HEK293 (cell line): Measurements from ENCODE around the gene TMEM63A.
A peak's percentile ranks its signal among the peaks of the same experiment; 100 is the strongest.

Experiments used
- CTCF ChIA-PET: fragments of 350-600 bp; formaldehyde crosslinking; extraction: SDS; loops from one replicate; lab custom pipeline; 2021; ENCODE audit warnings: antibody characterized with exemption; lab: Yijun Ruan, JAX
- POLR2A ChIA-PET: fragments of 300-600 bp; formaldehyde crosslinking; extraction: SDS; loops from one replicate; lab custom pipeline; 2020; ENCODE audit warnings: antibody characterized with exemption, inconsistent platforms; lab: Yijun Ruan, JAX
- H3K27ac ChIP-seq: fragments of 200-500 bp; sonication (Bioruptor generic); 2 replicates; pipeline ENCODE4 v1.5.1; 2014; ENCODE audit warnings: low read depth, low read length, control low read depth, inconsistent platforms; ENCODE audit errors: extremely low read depth
- H3K36me3 ChIP-seq, 2 experiments: fragments of 200-500 bp in 1 of 2; sonication (Bioruptor generic) in 1 of 2; 1 replicate in 1 of 2; 2 replicates in 1 of 2; pipeline ENCODE4 v1.5.1; 2014 to 2017; ENCODE audit warnings: inconsistent platforms in 2 of 2, low read length in 2 of 2; ENCODE audit not compliant: control insufficient read depth in 2 of 2, insufficient read depth in 1 of 2
- H3K4me1 ChIP-seq: fragments of 200-500 bp; sonication (Bioruptor generic); 2 replicates; pipeline ENCODE4 v1.5.1; 2014; ENCODE audit warnings: mild to moderate bottlenecking, low read length, inconsistent platforms; ENCODE audit not compliant: control insufficient read depth, insufficient read depth
- H3K4me3 ChIP-seq: 2 replicates; pipeline ENCODE4 v1.5.1; 2011; ENCODE audit warnings: low read depth, mild to moderate bottlenecking, control low read depth, low read length, moderate library complexity
- H3K9me3 ChIP-seq: fragments of 200-500 bp; sonication (Bioruptor generic); 2 replicates; pipeline ENCODE4 v1.5.1; 2014; ENCODE audit warnings: low read depth, low read length, inconsistent platforms; ENCODE audit not compliant: control insufficient read depth, insufficient read depth
- KLF16 ChIP-seq: fragments of 450-650 bp; formaldehyde crosslinking; IDR thresholded peaks from 2 replicates; pipeline ENCODE4 v1.5.1; 2017; ENCODE audit warnings: missing biosample characterization, missing genetic modification characterization
- ZBTB8A ChIP-seq: fragments of 450-650 bp; formaldehyde crosslinking; IDR thresholded peaks from 2 replicates; pipeline ENCODE4 v1.5.1; 2016; ENCODE audit warnings: missing biosample characterization, missing genetic modification characterization
- ZFP41 ChIP-seq: fragments of 450-650 bp; formaldehyde crosslinking; IDR thresholded peaks from 2 replicates; pipeline ENCODE4 v1.5.1; 2016; ENCODE audit warnings: missing biosample characterization, missing genetic modification characterization, borderline replicate concordance
- ZNF132 ChIP-seq: fragments of 450-650 bp; formaldehyde crosslinking; IDR thresholded peaks from 2 replicates; pipeline ENCODE4 v1.5.1; 2017; ENCODE audit warnings: missing biosample characterization, missing genetic modification characterization, borderline replicate concordance
- ZNF133 ChIP-seq: fragments of 450-650 bp; formaldehyde crosslinking; IDR thresholded peaks from 2 replicates; pipeline ENCODE4 v1.5.1; 2016; ENCODE audit warnings: missing biosample characterization, missing genetic modification characterization
- ZNF140 ChIP-seq: fragments of 450-650 bp; formaldehyde crosslinking; IDR thresholded peaks from 2 replicates; pipeline ENCODE4 v1.5.1; 2016; ENCODE audit warnings: missing biosample characterization, missing genetic modification characterization
- ZNF202 ChIP-seq: fragments of 450-650 bp; formaldehyde crosslinking; IDR thresholded peaks from 2 replicates; pipeline ENCODE4 v1.5.1; 2016; ENCODE audit warnings: missing biosample characterization, missing genetic modification characterization, borderline replicate concordance
- ZNF223 ChIP-seq: fragments of 450-650 bp; formaldehyde crosslinking; IDR thresholded peaks from 2 replicates; pipeline ENCODE4 v1.5.1; 2016; ENCODE audit warnings: missing biosample characterization, missing genetic modification characterization
- ZNF239 ChIP-seq: fragments of 450-650 bp; formaldehyde crosslinking; IDR thresholded peaks from 2 replicates; pipeline ENCODE4 v1.5.1; 2016; ENCODE audit warnings: missing biosample characterization, missing genetic modification characterization
- ZNF248 ChIP-seq: fragments of 450-650 bp; formaldehyde crosslinking; IDR thresholded peaks from 2 replicates; pipeline ENCODE4 v1.5.1; 2017; ENCODE audit warnings: missing biosample characterization, missing genetic modification characterization
- ZNF426 ChIP-seq: fragments of 450-650 bp; formaldehyde crosslinking; IDR thresholded peaks from 2 replicates; pipeline ENCODE4 v1.5.1; 2017; ENCODE audit warnings: missing biosample characterization, missing genetic modification characterization, mild to moderate bottlenecking, inconsistent platforms, moderate library complexity
- ZNF776 ChIP-seq: fragments of 450-650 bp; formaldehyde crosslinking; IDR thresholded peaks from 2 replicates; pipeline ENCODE4 v1.5.0; 2017; ENCODE audit warnings: missing biosample characterization, missing genetic modification characterization, borderline replicate concordance
- ZNF837 ChIP-seq: fragments of 450-650 bp; formaldehyde crosslinking; IDR thresholded peaks from 2 replicates; pipeline ENCODE4 v1.5.1; 2016; ENCODE audit warnings: missing biosample characterization, missing genetic modification characterization
- TF ChIP-seq, protein P1 (sequence below): fragments of 450-650 bp; formaldehyde crosslinking; IDR thresholded peaks from 2 replicates; pipeline ENCODE4 v1.5.1; 2017; ENCODE audit warnings: missing biosample characterization, missing genetic modification characterization
- TF ChIP-seq, protein P2 (sequence below): fragments of 450-650 bp; formaldehyde crosslinking; IDR thresholded peaks from 2 replicates; pipeline ENCODE4 v1.5.1; 2016; ENCODE audit warnings: missing biosample characterization, missing genetic modification characterization
- TF ChIP-seq, protein P3 (sequence below): fragments of 450-650 bp; formaldehyde crosslinking; IDR thresholded peaks from 2 replicates; pipeline ENCODE4 v1.5.1; 2016; ENCODE audit warnings: missing biosample characterization, missing genetic modification characterization
- TF ChIP-seq, protein P4 (sequence below): fragments of 450-650 bp; formaldehyde crosslinking; optimal IDR thresholded peaks from 2 replicates; pipeline ENCODE3; 2016; ENCODE audit warnings: missing biosample characterization, mild to moderate bottlenecking, missing genetic modification characterization
- TF ChIP-seq, protein P5 (sequence below): fragments of 450-650 bp; IDR thresholded peaks from 2 replicates; pipeline ENCODE4 v1.5.1; 2018; ENCODE audit warnings: missing biosample characterization, missing genetic modification characterization
- TF ChIP-seq, protein P6 (sequence below): fragments of 450-650 bp; formaldehyde crosslinking; IDR thresholded peaks from 2 replicates; pipeline ENCODE4 v1.5.1; 2016; ENCODE audit warnings: missing biosample characterization, missing genetic modification characterization, borderline replicate concordance

Gene TMEM63A

DNA sequence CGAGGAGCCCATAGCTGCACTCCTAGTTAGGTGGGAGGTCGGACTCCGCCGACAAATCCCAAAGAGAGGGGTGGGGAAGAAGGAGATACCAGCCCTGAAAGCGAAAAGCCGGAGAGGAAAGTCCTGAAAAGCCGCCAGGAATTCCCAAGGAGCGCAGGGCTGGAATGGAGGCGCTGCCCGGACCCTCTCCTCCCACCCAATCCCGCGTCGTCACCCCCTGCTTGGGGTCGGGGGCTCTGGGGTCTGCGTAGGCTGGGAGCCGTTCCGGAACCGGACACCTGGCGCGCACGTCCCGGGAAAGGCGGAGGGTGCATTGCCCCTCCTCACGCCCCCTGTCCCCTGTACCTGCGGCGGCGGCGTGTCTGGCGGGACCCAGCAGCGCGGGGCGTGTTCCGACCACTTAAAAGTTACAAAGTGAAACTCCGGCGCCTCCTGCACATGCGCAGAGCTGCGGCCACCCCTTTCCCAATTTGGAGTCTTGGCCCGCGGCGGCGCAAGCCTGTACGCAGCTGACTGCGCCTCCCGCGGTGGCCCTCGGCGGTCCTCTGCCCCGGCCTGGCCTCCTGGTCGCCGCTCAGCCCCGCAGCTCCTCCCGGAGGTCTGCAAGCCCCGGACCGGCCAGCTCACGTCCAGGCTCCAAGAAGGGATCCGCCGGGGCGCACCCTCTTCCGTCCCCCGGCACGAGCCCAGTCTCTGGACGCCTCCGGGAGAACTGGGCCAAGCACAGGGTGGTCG lies at the start of gene TMEM63A:
TSS of gene TMEM63A (minus strand) at position 422 of the 735 bp plus-strand sequence. CDS start 4,800 bp downstream, outside the sequence.
- peaks cover 0 to 8% of the 10 kb centered on the region in 2 experiments; a peak in 1 of 3 replicates for H3K36me3 ChIP-seq
- POLR2A ChIA-PET = interaction anchor here (0.5 to 3.6 kb wide), 32 partner anchors 9 to 1844 kb away, joined by 3 to 31 read pairs (median 6); partner anchors contain the start of genes ENAH, EPHX1, H3-3A and LBR
- H3K4me3 ChIP-seq = peak within 1 kb of the TSS; percentile 86
- no peaks in the 10 kb centered on the region; the same call in 1 of the 2 replicates for H3K4me1 ChIP-seq
- CTCF ChIA-PET = interaction anchor here (0.6 to 2.4 kb wide), 20 partner anchors 11 to 1209 kb away, joined by 3 to 13 read pairs (median 4); no protein-coding TSS in a partner anchor
- peak within 1 kb of the TSS; percentile 76 for H3K27ac ChIP-seq
- H3K9me3 ChIP-seq = no peaks in the 10 kb centered on the region
- TF ChIP-seq ZBTB8A (tag by site-specific recombination) (no peak; the same call in 1 of the 2 replicates), ZNF223 (tag by site-specific recombination) (no peak), ZNF426 (tag by site-specific recombination) (no peak), ZNF248 (tag by site-specific recombination) (no peak), ZNF837 (tag by site-specific recombination) (no peak), KLF16 (tag by site-specific recombination) (peak; percentile 79), ZNF202 (no peak), ZNF132 (no peak), ZNF776 (tag by site-specific recombination) (no peak), ZNF133 (tag by site-specific recombination) (no peak), ZFP41 (tag by site-specific recombination) (no peak), ZNF239 (tag by site-specific recombination) (peak; percentile 63; the same call in 1 of the 2 replicates), ZNF140 (tag by site-specific recombination) (no peak)
- TF ChIP-seq, protein P1, sequence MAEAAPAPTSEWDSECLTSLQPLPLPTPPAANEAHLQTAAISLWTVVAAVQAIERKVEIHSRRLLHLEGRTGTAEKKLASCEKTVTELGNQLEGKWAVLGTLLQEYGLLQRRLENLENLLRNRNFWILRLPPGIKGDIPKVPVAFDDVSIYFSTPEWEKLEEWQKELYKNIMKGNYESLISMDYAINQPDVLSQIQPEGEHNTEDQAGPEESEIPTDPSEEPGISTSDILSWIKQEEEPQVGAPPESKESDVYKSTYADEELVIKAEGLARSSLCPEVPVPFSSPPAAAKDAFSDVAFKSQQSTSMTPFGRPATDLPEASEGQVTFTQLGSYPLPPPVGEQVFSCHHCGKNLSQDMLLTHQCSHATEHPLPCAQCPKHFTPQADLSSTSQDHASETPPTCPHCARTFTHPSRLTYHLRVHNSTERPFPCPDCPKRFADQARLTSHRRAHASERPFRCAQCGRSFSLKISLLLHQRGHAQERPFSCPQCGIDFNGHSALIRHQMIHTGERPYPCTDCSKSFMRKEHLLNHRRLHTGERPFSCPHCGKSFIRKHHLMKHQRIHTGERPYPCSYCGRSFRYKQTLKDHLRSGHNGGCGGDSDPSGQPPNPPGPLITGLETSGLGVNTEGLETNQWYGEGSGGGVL (tag by site-specific recombination) = peak; percentile 0; the same call in 1 of the 2 replicates
- TF ChIP-seq, protein P2, sequence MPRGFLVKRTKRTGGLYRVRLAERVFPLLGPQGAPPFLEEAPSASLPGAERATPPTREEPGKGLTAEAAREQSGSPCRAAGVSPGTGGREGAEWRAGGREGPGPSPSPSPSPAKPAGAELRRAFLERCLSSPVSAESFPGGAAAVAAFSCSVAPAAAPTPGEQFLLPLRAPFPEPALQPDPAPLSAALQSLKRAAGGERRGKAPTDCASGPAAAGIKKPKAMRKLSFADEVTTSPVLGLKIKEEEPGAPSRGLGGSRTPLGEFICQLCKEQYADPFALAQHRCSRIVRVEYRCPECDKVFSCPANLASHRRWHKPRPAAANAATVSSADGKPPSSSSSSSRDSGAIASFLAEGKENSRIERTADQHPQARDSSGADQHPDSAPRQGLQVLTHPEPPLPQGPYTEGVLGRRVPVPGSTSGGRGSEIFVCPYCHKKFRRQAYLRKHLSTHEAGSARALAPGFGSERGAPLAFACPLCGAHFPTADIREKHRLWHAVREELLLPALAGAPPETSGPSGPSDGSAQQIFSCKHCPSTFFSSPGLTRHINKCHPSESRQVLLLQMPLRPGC (tag by site-specific recombination) = no peak
- TF ChIP-seq, protein P3, sequence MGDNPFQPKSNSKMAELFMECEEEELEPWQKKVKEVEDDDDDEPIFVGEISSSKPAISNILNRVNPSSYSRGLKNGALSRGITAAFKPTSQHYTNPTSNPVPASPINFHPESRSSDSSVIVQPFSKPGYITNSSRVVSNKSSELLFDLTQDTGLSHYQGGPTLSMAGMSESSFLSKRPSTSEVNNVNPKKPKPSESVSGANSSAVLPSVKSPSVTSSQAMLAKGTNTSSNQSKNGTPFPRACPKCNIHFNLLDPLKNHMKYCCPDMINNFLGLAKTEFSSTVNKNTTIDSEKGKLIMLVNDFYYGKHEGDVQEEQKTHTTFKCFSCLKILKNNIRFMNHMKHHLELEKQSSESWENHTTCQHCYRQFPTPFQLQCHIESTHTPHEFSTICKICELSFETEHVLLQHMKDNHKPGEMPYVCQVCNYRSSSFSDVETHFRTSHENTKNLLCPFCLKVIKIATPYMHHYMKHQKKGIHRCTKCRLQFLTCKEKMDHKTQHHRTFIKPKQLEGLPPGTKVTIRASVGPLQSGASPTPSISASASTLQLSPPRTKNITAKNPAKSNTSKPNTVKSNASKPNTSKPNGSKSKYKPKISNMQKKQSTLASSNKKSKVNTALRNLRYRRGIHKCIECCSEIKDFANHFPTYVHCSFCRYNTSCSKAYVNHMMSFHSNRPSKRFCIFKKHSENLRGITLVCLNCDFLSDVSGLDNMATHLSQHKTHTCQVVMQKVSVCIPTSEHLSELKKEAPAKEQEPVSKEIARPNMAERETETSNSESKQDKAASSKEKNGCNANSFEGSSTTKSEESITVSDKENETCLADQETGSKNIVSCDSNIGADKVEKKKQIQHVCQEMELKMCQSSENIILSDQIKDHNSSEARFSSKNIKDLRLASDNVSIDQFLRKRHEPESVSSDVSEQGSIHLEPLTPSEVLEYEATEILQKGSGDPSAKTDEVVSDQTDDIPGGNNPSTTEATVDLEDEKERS (tag by site-specific recombination) = no peak
- TF ChIP-seq, protein P4, sequence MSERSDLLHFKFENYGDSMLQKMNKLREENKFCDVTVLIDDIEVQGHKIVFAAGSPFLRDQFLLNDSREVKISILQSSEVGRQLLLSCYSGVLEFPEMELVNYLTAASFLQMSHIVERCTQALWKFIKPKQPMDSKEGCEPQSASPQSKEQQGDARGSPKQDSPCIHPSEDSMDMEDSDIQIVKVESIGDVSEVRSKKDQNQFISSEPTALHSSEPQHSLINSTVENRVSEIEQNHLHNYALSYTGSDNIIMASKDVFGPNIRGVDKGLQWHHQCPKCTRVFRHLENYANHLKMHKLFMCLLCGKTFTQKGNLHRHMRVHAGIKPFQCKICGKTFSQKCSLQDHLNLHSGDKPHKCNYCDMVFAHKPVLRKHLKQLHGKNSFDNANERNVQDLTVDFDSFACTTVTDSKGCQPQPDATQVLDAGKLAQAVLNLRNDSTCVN (tag by site-specific recombination) = peak; percentile 82
- TF ChIP-seq, protein P5, sequence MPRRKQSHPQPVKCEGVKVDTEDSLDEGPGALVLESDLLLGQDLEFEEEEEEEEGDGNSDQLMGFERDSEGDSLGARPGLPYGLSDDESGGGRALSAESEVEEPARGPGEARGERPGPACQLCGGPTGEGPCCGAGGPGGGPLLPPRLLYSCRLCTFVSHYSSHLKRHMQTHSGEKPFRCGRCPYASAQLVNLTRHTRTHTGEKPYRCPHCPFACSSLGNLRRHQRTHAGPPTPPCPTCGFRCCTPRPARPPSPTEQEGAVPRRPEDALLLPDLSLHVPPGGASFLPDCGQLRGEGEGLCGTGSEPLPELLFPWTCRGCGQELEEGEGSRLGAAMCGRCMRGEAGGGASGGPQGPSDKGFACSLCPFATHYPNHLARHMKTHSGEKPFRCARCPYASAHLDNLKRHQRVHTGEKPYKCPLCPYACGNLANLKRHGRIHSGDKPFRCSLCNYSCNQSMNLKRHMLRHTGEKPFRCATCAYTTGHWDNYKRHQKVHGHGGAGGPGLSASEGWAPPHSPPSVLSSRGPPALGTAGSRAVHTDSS (tag by site-specific recombination) = no peak
- TF ChIP-seq, protein P6, sequence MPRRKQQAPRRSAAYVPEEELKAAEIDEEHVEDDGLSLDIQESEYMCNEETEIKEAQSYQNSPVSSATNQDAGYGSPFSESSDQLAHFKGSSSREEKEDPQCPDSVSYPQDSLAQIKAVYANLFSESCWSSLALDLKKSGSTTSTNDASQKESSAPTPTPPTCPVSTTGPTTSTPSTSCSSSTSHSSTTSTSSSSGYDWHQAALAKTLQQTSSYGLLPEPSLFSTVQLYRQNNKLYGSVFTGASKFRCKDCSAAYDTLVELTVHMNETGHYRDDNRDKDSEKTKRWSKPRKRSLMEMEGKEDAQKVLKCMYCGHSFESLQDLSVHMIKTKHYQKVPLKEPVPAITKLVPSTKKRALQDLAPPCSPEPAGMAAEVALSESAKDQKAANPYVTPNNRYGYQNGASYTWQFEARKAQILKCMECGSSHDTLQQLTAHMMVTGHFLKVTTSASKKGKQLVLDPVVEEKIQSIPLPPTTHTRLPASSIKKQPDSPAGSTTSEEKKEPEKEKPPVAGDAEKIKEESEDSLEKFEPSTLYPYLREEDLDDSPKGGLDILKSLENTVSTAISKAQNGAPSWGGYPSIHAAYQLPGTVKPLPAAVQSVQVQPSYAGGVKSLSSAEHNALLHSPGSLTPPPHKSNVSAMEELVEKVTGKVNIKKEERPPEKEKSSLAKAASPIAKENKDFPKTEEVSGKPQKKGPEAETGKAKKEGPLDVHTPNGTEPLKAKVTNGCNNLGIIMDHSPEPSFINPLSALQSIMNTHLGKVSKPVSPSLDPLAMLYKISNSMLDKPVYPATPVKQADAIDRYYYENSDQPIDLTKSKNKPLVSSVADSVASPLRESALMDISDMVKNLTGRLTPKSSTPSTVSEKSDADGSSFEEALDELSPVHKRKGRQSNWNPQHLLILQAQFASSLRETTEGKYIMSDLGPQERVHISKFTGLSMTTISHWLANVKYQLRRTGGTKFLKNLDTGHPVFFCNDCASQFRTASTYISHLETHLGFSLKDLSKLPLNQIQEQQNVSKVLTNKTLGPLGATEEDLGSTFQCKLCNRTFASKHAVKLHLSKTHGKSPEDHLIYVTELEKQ (tag by site-specific recombination) = 0 out of 2 replicates have a peak, but pooled peaks have one; percentile 7
